HG03520 (cell line): ENCODE measurements around the gene FGF12.
"Not testable (repeated sequence)": the region's sequence is repeated elsewhere in the genome, so short reads cannot be mapped to it uniquely, and the experiment has no call there.

Experiments
- ATAC-seq: cut with Tn5 transposase; IDR thresholded peaks from one replicate; pipeline ENCODE4 v1.9.1; 2021; ENCODE audit warnings: mild to moderate bottlenecking, moderate library complexity; ENCODE audit not compliant: unreplicated experiment

FGF12 gene

GRCh38 chr3:192727032-192727847, at the start of gene FGF12:
FGF12 (minus strand) TSS chr3:192727541.
- ATAC-seq: no peak

DNA sequence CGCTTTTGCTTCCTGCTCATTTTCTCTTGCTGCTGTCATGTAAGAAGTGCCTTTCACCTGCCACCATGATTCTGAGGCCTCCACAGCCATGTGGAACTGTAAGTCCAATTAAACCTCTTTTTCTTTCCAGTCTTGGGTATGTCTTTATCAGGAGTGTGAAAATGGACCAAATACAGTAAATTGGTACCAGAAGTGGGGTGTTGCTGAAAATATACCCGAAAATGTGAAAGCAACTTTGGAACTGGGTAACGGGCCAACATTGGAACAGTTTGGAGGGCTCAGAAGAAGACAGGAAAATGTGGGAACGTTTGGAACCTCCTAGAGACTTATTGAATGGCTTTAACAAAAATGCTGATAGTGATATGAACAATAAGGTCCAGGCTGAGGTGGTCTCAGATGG, 47.0 kb upstream of the FGF12 start:
- not testable (repeated sequence) for ATAC-seq

GRCh38 chr3:192772240-192772894, 45.0 kb upstream of the FGF12 start:
- no peak for ATAC-seq

DNA sequence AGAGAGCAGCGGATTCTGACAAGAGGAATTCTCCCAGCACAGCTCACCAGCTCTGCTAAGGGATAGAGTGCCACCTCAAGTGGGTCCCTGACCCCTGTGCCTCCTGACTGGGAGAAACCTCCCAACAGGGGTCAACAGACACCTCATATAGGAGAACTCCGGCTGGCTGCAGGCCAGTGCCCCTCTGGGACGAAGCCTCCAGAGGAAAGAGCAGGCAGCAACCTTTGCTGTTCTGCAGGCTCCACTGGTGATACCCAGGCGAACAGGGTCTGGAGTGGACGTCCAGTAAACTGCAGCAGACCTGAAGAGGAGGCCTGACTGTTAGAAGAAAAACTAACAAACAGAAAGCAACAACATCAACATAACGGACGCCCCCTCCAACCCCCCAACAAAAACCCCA, 31.3 kb upstream of the FGF12 start:
- ATAC-seq: no peak

- no peak for ATAC-seq
Observed at GRCh38 chr3:192751148-192751547, 23.8 kb upstream of the FGF12 start.

DNA sequence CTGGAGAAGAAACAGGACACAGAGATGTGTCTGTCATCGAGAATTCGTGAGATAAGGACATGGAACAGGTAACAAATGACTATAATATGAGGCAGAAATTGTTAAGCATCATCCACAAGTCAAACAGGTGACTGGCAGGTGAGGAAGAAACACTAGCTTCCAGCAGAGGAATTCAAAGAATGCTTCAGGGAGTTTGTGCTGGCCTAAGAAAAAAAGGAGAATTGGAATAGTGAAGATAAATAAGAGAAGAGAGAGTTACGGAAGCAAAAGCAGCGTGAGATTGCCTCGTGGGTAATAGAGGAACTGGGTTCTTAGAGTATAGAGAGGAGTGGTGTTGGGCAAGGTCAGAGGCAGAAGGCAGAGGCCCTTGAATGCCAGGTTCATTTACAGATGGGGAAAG, 22.9 kb upstream of the FGF12 start:
- ATAC-seq: no peak

GRCh38 chr3:192747746-192748145, 20.4 kb upstream of the FGF12 start:
- ATAC-seq: no peak

- no peak for ATAC-seq
Observed at GRCh38 chr3:192747145-192747544, 19.8 kb upstream of the FGF12 start.

DNA sequence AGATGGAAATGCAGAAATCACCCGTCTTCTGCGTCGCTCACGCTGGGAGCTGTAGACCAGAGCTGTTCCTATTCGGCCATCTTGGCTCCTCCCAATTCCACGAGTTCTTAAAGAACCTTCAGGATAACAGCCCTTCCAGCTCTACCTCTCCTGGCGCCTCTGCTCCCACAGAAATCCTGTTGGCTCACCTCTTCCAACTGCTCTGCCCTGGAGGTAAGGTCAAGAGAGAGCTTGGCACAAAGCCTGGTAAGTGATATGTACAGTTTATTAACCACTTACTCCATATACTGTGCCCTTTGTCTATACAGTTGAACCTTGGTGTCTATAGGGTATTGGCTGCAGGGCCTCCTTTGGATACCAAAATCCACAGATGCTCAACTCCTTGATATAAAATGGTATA, 17.8 kb upstream of the FGF12 start:
- ATAC-seq: no peak

- not testable (repeated sequence) for ATAC-seq
Observed at GRCh38 chr3:192744604-192745003, 17.3 kb upstream of the FGF12 start.

GRCh38 chr3:192737506-192737905, 10.2 kb upstream of the FGF12 start:
- ATAC-seq: no peak

DNA sequence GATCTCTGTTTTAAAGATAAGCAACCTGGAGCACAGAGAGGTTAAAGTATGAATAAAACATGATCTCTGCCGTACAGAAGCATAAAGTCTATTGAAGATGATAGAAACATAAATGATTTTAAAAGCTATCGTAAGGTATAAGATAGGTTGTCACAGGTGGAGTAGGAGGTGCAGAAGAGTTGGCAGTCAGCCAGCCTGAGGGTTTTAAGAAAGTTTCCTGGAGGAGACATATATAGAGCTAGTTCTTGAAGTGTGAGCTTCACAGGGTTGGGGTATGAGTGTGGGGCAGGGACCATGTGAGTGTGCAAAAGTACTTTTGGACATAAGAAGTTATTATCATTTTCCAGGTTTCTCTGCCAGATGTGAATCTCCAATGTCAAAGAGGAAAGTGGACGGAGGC, 3.9 kb upstream of the FGF12 start:
- ATAC-seq: no peak

DNA sequence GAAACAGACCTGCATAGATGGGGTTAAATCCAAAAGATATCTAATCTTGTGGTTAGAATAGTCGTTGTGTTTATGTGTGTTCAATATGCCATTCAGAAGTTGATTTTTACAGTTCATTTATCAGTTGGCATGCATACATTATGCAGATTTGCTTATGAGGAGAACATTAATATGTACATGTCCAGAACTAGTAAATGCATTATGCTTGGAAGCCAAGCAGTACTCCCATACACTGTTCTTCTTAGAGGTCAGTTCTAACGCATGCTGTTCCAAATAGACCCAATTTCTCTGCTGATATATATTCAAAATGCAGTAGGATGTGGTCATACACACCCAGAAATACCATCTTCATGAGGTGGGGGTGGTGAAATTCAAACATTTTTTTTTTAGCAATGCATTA, 956 bp downstream of the FGF12 start:
- ATAC-seq: no peak

- ATAC-seq: no peak
Observed at GRCh38 chr3:192719964-192720363, 7.4 kb downstream of the FGF12 start.

- no peak for ATAC-seq
Observed at GRCh38 chr3:192718156-192718555, 9.2 kb downstream of the FGF12 start.

DNA sequence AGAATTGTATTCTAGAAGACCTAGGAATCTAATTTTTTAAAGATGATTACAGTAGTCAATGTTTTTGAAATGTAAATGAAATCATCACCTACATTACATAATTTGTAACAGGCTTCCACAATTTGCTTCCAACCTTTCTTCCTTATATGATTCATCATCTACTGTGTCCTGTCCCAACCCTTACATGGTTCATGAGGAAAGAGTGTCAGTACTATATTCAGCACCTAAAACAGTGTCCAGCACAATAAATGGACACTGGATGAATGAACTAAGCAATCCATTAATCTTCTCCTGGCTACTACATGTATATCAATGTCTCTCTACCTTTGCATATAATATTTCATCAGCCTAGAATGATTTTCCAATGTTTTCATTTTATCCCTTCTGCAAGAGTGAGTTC, 12.2 kb downstream of the FGF12 start:
- no peak for ATAC-seq

GRCh38 chr3:192711126-192711525, 16.2 kb downstream of the FGF12 start:
- ATAC-seq: not testable (repeated sequence)

DNA sequence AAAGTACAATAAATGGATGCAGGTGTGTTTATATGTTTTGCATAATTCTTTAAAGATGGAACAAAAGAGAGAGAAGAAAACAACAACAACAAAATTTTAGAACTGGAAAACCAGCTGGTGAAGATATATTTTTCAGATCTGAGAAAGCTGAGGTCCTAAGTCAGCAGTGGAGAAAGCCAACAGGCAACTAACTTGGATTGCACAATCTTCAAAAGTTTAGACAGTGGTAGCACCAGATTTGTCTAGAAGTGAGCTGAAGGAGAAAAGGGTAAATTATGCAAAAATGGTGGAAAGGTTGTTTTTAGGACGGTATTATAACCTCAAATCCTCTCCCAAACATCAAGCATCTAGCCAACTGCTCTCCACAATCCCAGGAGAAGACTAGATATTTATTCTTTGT, 17.0 kb downstream of the FGF12 start:
- ATAC-seq: no peak

DNA sequence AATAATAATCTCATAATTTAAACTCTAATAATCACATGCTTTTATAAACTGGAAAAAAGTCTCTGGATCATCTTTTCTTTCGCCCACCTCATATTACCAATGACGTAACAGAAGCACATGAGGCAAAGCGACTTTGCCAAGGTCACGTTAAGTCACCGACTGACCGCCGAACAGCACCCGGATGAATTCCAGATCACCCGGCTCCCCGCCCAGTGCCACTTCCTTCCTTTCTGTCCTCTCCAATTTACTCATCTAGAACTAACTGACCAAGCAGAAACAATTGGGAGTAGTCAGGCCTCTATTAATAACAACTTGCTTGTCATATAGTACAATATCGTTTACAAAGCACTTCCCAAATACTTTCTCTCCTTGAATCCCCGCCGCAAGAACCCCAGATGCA, 21.1 kb downstream of the FGF12 start:
- no peak for ATAC-seq

GRCh38 chr3:192700885-192701284, 26.5 kb downstream of the FGF12 start:
- ATAC-seq: no peak

GRCh38 chr3:192696943-192697587, 30.3 kb downstream of the FGF12 start:
- no peak for ATAC-seq
